ENCODE data around the gene PLXNA4. TPM values are rescaled to one million over a fixed set of nuclear protein-coding genes. Genes with fewer than 3 reads are reported as not detected.

Gene PLXNA4
- total RNA-seq, 1 experiment from 2014 or later = not detected

DNA sequence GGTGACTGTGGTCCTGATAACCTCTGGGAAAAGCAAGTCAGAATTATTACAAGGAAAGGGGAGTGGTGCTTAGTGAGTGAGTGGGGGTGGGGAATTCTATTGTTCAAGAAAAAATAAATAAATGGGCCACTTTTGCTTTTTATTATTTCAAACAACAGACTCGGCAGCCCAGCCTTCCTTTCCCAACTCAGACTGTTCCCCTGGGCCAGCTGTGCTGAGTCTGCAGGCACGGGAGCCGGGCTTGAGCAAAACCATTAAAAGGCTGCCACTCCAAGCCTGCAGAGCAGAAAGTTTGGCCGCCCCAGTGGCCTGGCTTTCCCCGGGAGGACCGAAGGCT lies 90.0 kb downstream of the PLXNA4 start:
- Histone ChIP-seq H3K79me2 (ENCODE audit: insufficient read depth, low read length) (no peaks in the 10 kb centered on the region), H3K9me3 (ENCODE audit: control insufficient read depth in 1 of 2, insufficient read depth in 1 of 2, low read depth in 1 of 2, low read length in 2 of 2) (no peaks in the 10 kb centered on the region)
- intact Hi-C loops (cut with micrococcal nuclease) = no loop called here

DNA sequence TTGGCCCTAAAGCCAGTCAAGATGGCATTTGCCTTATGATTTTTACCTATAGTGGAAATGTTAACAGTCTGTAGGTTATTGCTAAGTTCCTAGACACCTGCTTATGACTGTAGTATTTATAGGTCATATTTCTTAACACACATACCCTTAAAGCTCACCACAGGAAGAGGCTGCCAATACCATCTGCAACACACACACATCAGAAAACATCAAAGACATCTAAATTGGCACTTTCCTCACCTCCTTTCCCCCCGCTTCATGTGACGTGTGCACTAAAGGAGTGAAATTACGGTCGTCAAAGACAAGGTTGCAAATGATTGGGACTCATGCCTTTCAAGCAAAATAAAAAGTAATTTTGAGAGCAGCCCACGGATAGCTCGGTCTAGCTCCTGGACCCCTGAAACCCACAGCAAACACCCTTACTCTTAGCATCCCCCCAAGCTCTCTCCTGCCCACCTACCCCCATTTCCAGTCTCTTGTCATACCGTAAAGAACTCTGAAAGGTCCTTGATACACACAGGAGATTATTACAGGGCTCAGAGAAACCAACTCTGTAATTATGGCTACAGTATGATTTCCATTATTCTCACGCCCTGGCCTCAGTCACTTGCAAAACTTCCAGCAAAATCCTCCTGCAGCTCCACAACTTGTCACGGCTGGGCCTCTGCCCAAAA lies 90.5 kb downstream of the PLXNA4 start:
- no peaks in the 10 kb centered on the region for H3K4me1 ChIP-seq (ENCODE audit: control insufficient read depth in 1 of 2, insufficient read depth in 2 of 2, low read length in 2 of 2)
- H3K27ac ChIP-seq (ENCODE audit: low read depth, low read length) = no peak overlapping the region
- intact Hi-C loops (cut with micrococcal nuclease) = no loop called here
- no peaks in the 10 kb centered on the region for H3K9me3 ChIP-seq (ENCODE audit: control insufficient read depth in 1 of 2, insufficient read depth in 1 of 2, low read depth in 1 of 2, low read length in 2 of 2)
- H3K36me3 ChIP-seq (ENCODE audit: control insufficient read depth in 1 of 2, insufficient read depth in 2 of 2, low read length in 2 of 2) = no peaks in the 10 kb centered on the region
- H3K4me2 ChIP-seq (ENCODE audit: low read length) = no peak overlapping the region
- H3K27me3 ChIP-seq (ENCODE audit: insufficient read depth, low read length) = peaks cover 66% of the 10 kb centered on the region
- no peak for TF ChIP-seq CEBPB (IDR thresholded peaks at IDR 0.05; ENCODE audit: low read depth)
- TF ChIP-seq JUND (IDR thresholded peaks at IDR 0.05) = no peak
- TF ChIP-seq EZH2 (IDR thresholded peaks at IDR 0.05) = no peak
- TF ChIP-seq, protein P1, sequence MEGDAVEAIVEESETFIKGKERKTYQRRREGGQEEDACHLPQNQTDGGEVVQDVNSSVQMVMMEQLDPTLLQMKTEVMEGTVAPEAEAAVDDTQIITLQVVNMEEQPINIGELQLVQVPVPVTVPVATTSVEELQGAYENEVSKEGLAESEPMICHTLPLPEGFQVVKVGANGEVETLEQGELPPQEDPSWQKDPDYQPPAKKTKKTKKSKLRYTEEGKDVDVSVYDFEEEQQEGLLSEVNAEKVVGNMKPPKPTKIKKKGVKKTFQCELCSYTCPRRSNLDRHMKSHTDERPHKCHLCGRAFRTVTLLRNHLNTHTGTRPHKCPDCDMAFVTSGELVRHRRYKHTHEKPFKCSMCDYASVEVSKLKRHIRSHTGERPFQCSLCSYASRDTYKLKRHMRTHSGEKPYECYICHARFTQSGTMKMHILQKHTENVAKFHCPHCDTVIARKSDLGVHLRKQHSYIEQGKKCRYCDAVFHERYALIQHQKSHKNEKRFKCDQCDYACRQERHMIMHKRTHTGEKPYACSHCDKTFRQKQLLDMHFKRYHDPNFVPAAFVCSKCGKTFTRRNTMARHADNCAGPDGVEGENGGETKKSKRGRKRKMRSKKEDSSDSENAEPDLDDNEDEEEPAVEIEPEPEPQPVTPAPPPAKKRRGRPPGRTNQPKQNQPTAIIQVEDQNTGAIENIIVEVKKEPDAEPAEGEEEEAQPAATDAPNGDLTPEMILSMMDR (IDR thresholded peaks at IDR 0.05 in 2 of 3, conservative IDR thresholded peaks at IDR 0.05 in 1 of 3; ENCODE audit: borderline replicate concordance in 1 of 3, insufficient read depth in 1 of 3, low read depth in 2 of 3, low read length in 2 of 3) = no peak
- TF ChIP-seq CBX3 (IDR thresholded peaks at IDR 0.05; ENCODE audit: low read depth) = no peak
- TF ChIP-seq, protein P2, sequence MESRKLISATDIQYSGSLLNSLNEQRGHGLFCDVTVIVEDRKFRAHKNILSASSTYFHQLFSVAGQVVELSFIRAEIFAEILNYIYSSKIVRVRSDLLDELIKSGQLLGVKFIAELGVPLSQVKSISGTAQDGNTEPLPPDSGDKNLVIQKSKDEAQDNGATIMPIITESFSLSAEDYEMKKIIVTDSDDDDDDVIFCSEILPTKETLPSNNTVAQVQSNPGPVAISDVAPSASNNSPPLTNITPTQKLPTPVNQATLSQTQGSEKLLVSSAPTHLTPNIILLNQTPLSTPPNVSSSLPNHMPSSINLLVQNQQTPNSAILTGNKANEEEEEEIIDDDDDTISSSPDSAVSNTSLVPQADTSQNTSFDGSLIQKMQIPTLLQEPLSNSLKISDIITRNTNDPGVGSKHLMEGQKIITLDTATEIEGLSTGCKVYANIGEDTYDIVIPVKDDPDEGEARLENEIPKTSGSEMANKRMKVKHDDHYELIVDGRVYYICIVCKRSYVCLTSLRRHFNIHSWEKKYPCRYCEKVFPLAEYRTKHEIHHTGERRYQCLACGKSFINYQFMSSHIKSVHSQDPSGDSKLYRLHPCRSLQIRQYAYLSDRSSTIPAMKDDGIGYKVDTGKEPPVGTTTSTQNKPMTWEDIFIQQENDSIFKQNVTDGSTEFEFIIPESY (IDR thresholded peaks at IDR 0.05; ENCODE audit: extremely low read depth, insufficient replicate concordance, low read length) = no peak
- no peak for TF ChIP-seq YY1 (IDR thresholded peaks at IDR 0.05; ENCODE audit: extremely low read depth, insufficient replicate concordance, low read depth, low read length)
- ATAC-seq (no peak), DNase-seq (ENCODE audit: low read depth, low spot score) (no peak)
- H3K9ac ChIP-seq (ENCODE audit: low read length) = no peak overlapping the region
- H2AFZ ChIP-seq (ENCODE audit: low read depth, low read length, poor library complexity, severe bottlenecking) = no peak overlapping the region
- H3K9me2 ChIP-seq (ENCODE audit: insufficient read depth) = no peaks in the 10 kb centered on the region
- H3K4me3 ChIP-seq (replicated peaks in 1 of 2; ENCODE audit: low read depth in 1 of 2, low read length in 2 of 2) = no peak overlapping the region
- RAD21 ChIA-PET (ENCODE audit: low non-redundant PET in 1 of 2, low total read pairs in 2 of 2, uncharacterized antibody in 2 of 2, unreplicated experiment in 2 of 2) = no interaction called here
- CTCF ChIA-PET = no interaction called here
- H4K20me1 ChIP-seq (ENCODE audit: insufficient read depth) = no peaks in the 10 kb centered on the region
- POLR2A ChIA-PET = no interaction called here
- no TSS peak for BruUV-seq (replicated peaks)
- H3K79me2 ChIP-seq (ENCODE audit: insufficient read depth, low read length) = no peaks in the 10 kb centered on the region

More for the DNA sequence above, 90.0 kb downstream of the PLXNA4 start:
- DNase-seq (ENCODE audit: low read depth, low spot score) = no peak
- no peak overlapping the region for H3K27ac ChIP-seq (ENCODE audit: low read depth, low read length)
- POLR2A ChIA-PET = no interaction called here
- H3K9me2 ChIP-seq (ENCODE audit: insufficient read depth) = no peaks in the 10 kb centered on the region
- peaks cover 61% of the 10 kb centered on the region for H3K27me3 ChIP-seq (ENCODE audit: insufficient read depth, low read length)
- H3K4me2 ChIP-seq (ENCODE audit: low read length) = no peak overlapping the region
- ATAC-seq = no peak
- TF ChIP-seq CEBPB (IDR thresholded peaks at IDR 0.05; ENCODE audit: low read depth) = no peak
- H3K36me3 ChIP-seq (ENCODE audit: control insufficient read depth in 1 of 2, insufficient read depth in 2 of 2, low read length in 2 of 2) = no peaks in the 10 kb centered on the region
- RAD21 ChIA-PET (ENCODE audit: low non-redundant PET in 1 of 2, low total read pairs in 2 of 2, uncharacterized antibody in 2 of 2, unreplicated experiment in 2 of 2) = no interaction called here
- no peak overlapping the region for H3K9ac ChIP-seq (ENCODE audit: low read length)
- H3K4me1 ChIP-seq (ENCODE audit: control insufficient read depth in 1 of 2, insufficient read depth in 2 of 2, low read length in 2 of 2) = no peaks in the 10 kb centered on the region
- no peak overlapping the region for H3K4me3 ChIP-seq (replicated peaks in 1 of 2; ENCODE audit: low read depth in 1 of 2, low read length in 2 of 2)
- BruUV-seq (replicated peaks) = no TSS peak
- no peak overlapping the region for H2AFZ ChIP-seq (ENCODE audit: low read depth, low read length, poor library complexity, severe bottlenecking)
- H4K20me1 ChIP-seq (ENCODE audit: insufficient read depth) = no peaks in the 10 kb centered on the region
- CTCF ChIA-PET = no interaction called here
